Measurements from ENCODE around the gene PLCL2. TPM values are rescaled to one million over a fixed set of nuclear protein-coding genes. Genes with fewer than 3 reads are reported as not detected.

The PLCL2 gene
- total and polyA plus RNA-seq, 10 of the 15 experiments (the other 5 are each of a cell fraction or from before 2014, with no cell fraction given) = 7.5 to 37.3 (median 21.7) TPM

DNA sequence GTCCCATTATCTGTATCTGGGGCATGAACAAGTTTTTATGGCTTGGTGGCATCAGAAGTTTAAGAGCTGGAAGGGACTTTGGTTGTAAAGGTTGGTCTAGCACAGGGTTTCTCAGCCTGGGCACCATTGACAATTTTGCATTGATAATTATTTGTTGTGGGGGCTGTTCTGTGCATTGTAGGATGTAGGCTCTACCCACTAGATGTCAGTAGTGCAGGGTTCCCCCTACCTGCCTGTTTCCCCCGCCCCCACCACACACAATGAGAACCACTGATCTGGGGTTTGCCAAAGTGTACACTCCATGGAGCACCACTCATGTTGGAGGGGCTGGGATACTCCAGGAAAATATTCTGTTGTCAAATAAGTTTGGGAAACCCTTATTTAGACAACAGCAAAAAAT is 42.7 kb downstream of the PLCL2 start (continued):
- TF ChIP-seq WRNIP1 (IDR thresholded peaks at IDR 0.05; ENCODE audit: borderline replicate concordance, low read depth, low read length) = no peak
- TF ChIP-seq TCF12 (IDR thresholded peaks at IDR 0.05; ENCODE audit: low read depth, low read length) = 0 out of 2 replicates have a peak, but pooled peaks have one; percentile 8
- no peak for TF ChIP-seq USF2 (IDR thresholded peaks at IDR 0.05; ENCODE audit: borderline replicate concordance, low read depth, low read length)
- no peak for TF ChIP-seq STAT1 (conservative IDR thresholded peaks at IDR 0.05)
- TF ChIP-seq CHD2 (IDR thresholded peaks at IDR 0.05; ENCODE audit: borderline replicate concordance, low read depth, low read length) = 0 out of 2 replicates have a peak, but pooled peaks have one; percentile 33
- TF ChIP-seq BHLHE40 (IDR thresholded peaks at IDR 0.05; ENCODE audit: borderline replicate concordance in 1 of 2, low read depth in 2 of 2, low read length in 1 of 2) = no peak
- no peak for TF ChIP-seq BMI1 (IDR thresholded peaks at IDR 0.05; ENCODE audit: borderline replicate concordance)
- TF ChIP-seq EGR1 (IDR thresholded peaks at IDR 0.05; ENCODE audit: borderline replicate concordance in 1 of 2, low read depth in 2 of 2, low read length in 2 of 2) = peak in 1 of 2 experiments; percentile 39; a peak in 1 of 3 replicates
- TF ChIP-seq GABPA (IDR thresholded peaks at IDR 0.05; ENCODE audit: low read depth) = no peak
- no peak for TF ChIP-seq EZH2 (IDR thresholded peaks at IDR 0.05; ENCODE audit: borderline replicate concordance, control insufficient read depth, low read depth, low read length)
- TF ChIP-seq E2F8 (IDR thresholded peaks at IDR 0.05; ENCODE audit: low read depth, partially characterized antibody) = no peak
- TF ChIP-seq NR2F1 (conservative IDR thresholded peaks at IDR 0.05) = no peak
- TF ChIP-seq ZNF384 (IDR thresholded peaks at IDR 0.05; ENCODE audit: borderline replicate concordance, low read depth, low read length) = no peak
- TF ChIP-seq TBL1XR1 (IDR thresholded peaks at IDR 0.05; ENCODE audit: low read depth, low read length) = no peak
- no peak for TF ChIP-seq ZBTB11 (CRISPR knock-in tag; IDR thresholded peaks at IDR 0.05)

All from GM12878 (cell line).